ENCODE results near the gene CCNI2. TPM values are rescaled to one million over a fixed set of nuclear protein-coding genes. Genes with fewer than 3 reads are reported as not detected.

The CCNI2 gene
- total and polyA plus RNA-seq, 10 of the 15 experiments (the other 5 are each of a cell fraction or from before 2014, with no cell fraction given) = 1.8 to 8.0 (median 3.2) TPM

GRCh38 chr5:132751444-132751843 is 4.2 kb downstream of the CCNI2 start (continued):
- TF ChIP-seq PRDM15 (CRISPR knock-in tag; IDR thresholded peaks at IDR 0.05) (no peak), MXI1 (IDR thresholded peaks at IDR 0.05; ENCODE audit: low read depth, low read length) (no peak), IKZF2 (IDR thresholded peaks at IDR 0.05) (peak; percentile 86 to 92), MEF2B (IDR thresholded peaks at IDR 0.05; ENCODE audit: partially characterized antibody, poor library complexity, severe bottlenecking) (peak; percentile 92), ZNF384 (IDR thresholded peaks at IDR 0.05; ENCODE audit: borderline replicate concordance, low read depth, low read length) (peak; percentile 98), ZNF217 (IDR thresholded peaks at IDR 0.05) (no peak), ATF7 (IDR thresholded peaks at IDR 0.05; ENCODE audit: low read depth) (peak; percentile 99), TCF7 (IDR thresholded peaks at IDR 0.05; ENCODE audit: borderline replicate concordance) (no peak)
- TF ChIP-seq, protein P1, sequence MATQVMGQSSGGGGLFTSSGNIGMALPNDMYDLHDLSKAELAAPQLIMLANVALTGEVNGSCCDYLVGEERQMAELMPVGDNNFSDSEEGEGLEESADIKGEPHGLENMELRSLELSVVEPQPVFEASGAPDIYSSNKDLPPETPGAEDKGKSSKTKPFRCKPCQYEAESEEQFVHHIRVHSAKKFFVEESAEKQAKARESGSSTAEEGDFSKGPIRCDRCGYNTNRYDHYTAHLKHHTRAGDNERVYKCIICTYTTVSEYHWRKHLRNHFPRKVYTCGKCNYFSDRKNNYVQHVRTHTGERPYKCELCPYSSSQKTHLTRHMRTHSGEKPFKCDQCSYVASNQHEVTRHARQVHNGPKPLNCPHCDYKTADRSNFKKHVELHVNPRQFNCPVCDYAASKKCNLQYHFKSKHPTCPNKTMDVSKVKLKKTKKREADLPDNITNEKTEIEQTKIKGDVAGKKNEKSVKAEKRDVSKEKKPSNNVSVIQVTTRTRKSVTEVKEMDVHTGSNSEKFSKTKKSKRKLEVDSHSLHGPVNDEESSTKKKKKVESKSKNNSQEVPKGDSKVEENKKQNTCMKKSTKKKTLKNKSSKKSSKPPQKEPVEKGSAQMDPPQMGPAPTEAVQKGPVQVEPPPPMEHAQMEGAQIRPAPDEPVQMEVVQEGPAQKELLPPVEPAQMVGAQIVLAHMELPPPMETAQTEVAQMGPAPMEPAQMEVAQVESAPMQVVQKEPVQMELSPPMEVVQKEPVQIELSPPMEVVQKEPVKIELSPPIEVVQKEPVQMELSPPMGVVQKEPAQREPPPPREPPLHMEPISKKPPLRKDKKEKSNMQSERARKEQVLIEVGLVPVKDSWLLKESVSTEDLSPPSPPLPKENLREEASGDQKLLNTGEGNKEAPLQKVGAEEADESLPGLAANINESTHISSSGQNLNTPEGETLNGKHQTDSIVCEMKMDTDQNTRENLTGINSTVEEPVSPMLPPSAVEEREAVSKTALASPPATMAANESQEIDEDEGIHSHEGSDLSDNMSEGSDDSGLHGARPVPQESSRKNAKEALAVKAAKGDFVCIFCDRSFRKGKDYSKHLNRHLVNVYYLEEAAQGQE (IDR thresholded peaks at IDR 0.05; ENCODE audit: low read depth, low read length) = no peak
- TF ChIP-seq, protein P2, sequence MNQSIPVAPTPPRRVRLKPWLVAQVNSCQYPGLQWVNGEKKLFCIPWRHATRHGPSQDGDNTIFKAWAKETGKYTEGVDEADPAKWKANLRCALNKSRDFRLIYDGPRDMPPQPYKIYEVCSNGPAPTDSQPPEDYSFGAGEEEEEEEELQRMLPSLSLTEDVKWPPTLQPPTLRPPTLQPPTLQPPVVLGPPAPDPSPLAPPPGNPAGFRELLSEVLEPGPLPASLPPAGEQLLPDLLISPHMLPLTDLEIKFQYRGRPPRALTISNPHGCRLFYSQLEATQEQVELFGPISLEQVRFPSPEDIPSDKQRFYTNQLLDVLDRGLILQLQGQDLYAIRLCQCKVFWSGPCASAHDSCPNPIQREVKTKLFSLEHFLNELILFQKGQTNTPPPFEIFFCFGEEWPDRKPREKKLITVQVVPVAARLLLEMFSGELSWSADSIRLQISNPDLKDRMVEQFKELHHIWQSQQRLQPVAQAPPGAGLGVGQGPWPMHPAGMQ (IDR thresholded peaks at IDR 0.05; ENCODE audit: borderline replicate concordance) = no peak
